A549 (cell line): ENCODE results near the gene LRRC3.

Experiments used
- CEBPB ChIP-seq, 2 experiments: fragments of >200 bp in 1 of 2; sonication (Bioruptor Twin) in 1 of 2; formaldehyde crosslinking in 1 of 2; IDR thresholded peaks; 2 replicates each; pipeline ENCODE4 v1.6.1; 2012 to 2016
- CHD2 ChIP-seq: fragments of 150-350 bp; IDR thresholded peaks from 2 replicates; pipeline ENCODE4 v1.6.1; 2014; ENCODE audit warnings: low read length; ENCODE audit not compliant: partially characterized antibody
- CTCF ChIP-seq: fragments of >200 bp; sonication (Bioruptor Twin); formaldehyde crosslinking; IDR thresholded peaks from 3 replicates; pipeline ENCODE4 v1.5.1; 2016
- RFX5 ChIP-seq: fragments of 450-650 bp; IDR thresholded peaks from 2 replicates; pipeline ENCODE4 v1.7.1; 2014; ENCODE audit warnings: antibody characterized with exemption, mild to moderate bottlenecking, moderate library complexity

- no peak for TF ChIP-seq CEBPB (IDR thresholded peaks at IDR 0.05)
- TF ChIP-seq CTCF: no peak
- TF ChIP-seq RFX5: no peak
- TF ChIP-seq CHD2: no peak
Measured at GRCh38 chr21:44407493-44407892, 47.8 kb upstream of the LRRC3 start.
